Fibroblast of skin of scalp (primary cell): Measurements from ENCODE around the gene BMP2K.

Experiments
- DNase-seq: peaks from one replicate; pipeline ENCODE4 v3.0.0-alpha.2; 2013

Gene BMP2K

DNA sequence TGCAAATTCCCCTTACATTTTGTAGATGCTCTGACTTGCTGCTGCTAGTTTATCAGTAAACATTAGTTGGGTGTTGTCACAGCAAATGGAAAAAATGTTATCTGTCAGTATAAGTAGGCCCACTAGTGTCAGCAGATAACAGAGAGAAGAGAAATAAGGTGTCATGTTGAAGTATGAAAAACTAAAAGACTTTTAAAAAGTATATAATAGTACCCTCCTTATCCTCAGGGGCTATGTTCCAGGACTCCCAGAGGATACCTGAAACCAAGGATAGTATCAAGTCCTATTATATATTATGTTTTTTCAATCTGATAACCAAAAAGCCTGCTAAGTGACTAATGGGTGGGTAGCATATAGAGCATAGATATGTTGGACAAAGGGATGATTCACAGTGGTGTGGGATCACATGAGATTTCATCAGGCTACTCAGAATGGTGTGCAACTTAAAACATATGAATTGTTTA lies 11.6 kb upstream of the BMP2K start:
- peak; percentile 54 for DNase-seq

DNA sequence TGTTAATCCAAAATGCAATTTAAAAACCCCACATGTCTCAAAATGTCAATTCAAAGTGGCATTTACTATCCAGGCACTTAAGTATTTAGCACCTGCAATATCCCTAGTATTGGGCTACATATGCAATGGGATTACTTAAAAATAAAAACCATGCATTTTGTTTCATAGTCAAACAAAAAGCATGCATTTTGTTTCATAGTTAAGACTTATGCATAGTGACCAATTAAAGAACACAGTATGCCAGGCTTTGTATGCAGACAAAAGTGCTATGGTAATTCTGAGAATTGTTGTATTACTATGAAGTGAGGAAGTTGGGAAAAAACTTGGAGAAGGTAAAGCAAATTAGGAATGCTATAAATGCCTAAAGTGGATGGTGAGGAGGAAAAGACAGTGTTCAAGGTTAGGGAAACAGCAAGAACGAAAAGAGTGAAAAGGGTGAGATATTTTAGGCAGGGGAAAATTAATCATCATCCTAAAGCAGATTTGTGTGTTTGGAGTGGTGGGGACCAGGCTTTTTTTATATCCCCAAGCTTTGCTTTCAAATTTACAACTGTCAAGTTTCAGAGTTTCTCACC lies 10.6 kb upstream of the BMP2K start:
- DNase-seq = no peak

DNA sequence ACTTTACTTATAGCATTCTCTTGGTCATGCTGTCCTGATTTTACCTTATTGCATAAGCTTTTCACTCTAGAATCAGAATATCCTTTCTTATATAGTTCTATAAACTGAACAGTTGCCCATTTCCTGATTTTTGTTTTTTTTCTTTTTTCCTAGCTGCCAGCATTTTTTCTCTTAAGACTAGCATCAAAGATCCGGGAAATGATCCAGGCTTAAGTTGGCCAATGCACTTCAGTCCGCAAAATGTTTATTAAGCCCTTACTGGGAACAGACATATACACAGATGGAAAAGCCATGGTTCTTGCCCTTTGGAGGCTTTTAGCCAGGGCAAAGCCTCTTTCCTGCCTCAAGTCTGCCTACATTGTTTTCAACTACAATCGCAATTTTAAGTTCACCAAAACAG lies 10.1 kb upstream of the BMP2K start:
- DNase-seq = no peak

DNA sequence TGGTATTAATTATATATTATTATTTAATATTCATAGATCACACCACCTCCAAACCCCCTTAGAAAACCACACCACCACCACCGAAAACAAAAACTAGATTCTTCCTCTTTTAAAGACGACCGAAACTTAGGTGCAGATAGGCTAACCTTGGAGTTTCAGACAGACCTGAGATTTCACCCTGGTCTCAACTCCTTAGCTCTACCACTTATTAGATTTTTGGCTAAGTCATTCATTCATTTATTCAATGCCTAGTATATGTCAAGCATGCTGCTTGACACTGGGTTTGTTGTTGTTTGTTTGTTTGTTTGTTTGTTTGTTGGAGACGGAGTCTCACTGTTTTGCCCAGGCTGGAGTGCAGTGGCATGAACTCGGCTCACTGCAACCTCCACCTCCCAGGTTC lies 9.5 kb upstream of the BMP2K start:
- no peak for DNase-seq

DNA sequence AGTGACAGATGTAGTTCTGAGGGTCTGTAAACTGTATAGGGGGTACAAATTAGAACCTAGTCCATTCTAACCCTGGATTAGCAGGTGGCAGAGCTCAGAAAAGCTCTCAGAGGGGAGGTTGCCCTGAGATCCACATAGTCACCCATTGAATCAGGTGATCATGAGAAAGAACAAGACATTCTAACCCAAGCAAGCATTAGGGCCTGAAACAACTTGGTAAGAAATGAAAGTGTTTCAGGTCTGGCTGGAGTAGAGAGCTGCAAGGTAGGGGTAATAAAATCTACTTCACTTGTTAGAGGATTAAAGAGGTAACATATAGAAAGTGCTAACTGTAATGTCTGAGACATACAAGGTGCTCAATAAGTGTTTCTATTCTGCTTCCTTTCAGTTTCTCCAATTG lies 8.8 kb upstream of the BMP2K start:
- no peak for DNase-seq

DNA sequence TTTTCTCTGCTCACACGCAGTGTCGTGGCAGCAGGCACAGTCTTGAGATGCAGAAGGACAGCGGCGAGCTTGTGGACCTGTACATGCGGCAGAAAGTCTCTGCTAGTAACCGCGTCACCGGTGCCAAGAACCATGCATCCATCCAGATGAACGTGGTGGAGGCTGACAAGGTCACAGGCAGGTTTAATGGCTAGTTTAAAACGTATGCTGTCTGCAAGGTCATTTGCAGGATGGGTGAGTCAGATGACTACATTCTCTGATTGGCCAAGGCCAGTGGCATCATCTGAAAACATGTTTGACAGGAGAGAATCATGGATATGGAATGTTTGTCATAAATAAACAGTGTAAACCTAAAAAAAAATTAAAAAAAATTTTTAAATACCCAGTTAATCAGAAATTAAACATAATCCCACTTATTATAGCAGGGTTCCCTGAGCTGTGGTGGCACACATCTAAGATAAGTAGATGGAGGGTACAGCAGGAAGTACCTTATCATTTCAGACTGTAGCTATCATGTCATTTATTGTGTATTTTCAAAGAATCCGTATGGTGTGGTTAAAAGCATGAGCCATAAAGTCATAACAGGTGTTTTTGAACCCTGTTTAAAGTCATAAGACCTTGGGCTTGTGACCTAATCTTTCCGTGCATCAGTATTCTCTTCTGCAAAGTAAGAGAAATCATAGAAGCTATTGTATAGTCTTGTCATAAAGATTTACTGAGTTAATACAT lies 7.5 kb upstream of the BMP2K start:
- DNase-seq = no peak

DNA sequence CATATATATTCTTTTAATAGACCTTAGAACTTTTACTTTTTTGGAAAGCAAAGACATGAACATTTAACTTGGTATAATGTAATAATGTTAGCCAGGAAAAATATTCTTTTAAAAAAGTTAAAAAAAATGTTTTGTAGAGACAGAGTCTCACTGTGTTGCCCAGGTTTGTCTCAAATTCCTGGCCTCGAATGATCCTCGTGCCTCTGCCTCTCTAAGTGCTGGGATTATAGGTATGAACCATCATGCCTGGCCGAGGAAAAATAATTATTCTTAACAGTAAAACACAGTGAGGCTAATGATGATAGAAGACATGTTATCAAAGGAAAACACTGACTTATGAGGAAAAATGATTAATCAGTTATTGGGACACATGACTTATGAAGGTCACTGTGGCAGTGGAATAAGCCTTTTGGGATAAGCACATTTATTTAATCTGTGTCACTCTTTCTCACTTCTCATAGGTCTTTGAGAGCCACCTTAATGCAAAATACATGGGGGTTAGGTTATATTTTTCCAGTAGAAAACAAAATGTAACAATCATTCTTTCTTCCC lies 6.0 kb upstream of the BMP2K start:
- no peak for DNase-seq

DNA sequence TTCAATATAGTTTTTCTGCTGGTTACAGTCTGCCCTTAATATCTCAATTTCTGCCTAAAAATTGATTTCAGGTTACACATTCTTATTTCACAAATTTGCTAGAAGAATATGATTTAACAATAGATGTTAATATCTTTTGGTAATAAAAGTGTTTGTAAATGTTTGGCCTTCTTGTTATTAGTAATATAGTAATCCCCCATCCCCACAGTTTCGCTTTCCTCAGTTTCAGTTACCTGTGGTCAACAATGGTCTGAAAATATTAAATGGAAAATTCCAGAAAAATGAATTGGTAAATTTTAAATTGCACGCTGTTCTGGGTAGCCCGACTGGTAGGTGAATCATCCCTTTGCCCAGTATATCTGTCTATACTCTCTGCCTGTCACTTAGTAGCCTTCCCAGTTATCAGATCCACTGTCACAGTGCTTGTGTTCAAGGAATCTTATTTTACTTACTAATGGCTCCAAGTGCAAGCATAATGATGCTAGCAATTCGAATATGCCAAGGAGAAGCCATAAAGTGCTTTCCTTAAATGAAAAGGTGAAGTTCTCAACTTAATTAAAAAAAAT lies 3.5 kb upstream of the BMP2K start:
- no peak for DNase-seq

DNA sequence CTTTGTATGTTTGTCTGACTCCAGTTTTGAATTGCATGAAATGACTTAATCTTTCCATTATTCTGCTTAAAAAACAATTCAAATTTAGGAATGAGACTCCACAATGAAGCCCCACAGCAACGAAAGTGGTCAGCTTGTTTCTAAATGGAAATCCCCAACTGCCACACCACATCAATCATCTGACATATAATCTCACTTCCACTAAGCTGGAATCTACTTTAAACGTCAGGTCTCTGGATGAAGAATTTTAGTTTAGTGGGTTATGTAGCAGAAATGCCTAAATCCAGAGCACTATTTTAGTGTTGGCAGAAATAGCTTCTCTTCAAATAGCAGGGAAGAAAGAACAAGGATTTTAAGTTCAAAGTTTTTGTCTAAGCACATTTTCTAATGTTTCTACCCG lies 1.7 kb upstream of the BMP2K start:
- DNase-seq = no peak

DNA sequence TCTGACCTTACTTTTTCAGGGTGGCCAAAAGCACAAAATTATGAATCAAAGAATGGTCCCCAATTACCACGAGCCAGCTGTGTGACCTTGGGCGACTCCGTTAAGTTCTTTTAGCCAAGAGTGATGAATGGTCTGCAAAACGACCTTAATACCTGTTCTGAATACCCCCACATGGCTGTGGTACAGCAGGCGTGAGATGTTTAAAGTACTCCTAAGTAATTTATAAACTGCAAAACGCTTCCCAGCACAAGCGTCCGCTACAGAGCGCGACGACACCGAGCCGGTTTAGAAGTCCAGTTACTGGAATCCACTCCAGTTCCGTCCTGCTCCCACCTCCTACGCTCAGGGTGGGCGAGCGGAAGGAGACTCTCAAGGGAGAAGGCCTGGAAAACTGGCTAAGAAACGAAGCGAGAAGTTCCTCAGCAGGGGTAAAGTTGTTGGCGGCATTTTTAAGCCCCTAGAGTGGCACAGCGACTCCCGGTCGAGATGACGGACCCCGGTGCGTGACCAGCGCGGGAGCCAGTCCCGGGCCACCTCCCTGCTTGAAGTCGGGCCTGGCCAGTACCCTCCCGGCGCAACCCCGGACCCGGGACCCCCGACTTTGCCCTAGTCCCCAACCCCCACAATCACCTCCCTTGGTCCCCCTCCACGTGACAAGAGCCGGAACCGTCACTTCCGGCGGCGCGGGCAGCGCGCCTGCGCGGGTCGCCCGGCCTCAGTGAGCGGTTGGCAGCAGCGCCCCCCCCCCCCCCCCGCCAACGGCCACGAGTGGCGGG lies 659 bp upstream of the BMP2K start:
- peak; percentile 88 for DNase-seq

DNA sequence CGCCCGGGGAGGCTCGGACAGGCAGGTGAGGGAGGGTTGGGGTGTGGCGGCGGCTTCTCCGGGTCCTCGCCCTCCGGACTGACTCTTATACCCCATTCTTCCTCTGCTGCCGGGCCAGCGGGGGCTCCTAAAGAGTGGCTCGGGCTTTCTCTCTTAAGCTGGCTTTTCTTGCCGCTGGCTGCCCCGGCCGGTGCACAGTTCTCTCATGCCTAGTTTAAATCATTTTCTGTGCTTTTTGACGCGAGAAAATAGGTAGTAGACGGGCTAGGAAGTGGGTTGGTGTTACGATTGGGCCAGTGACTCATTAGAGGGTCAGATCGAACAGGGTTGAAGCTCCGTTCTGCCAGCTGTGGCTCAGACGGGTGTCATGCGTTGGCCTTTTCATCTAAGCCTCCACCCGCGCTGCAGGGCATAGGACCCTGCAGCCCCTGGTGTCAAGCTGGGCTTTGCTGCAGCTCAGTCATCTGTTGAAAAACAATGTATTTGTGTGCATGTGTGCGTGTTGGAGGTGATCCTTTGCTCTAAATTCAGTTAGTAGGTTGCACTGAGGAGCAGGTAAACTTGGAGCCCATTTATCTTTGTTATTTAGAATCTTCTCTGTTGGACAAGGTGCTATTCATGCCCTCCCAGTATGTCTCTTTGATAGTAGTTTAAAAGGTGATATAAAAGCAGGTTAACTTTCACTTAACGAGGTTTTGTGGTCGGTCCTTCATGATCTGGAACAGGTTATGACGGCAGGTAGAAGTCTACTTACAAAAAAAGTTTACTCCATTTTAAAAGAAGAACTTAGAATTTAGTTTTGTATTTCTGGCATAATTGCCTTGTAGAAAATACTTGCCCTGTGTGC lies 802 bp downstream of the BMP2K start:
- no peak for DNase-seq

DNA sequence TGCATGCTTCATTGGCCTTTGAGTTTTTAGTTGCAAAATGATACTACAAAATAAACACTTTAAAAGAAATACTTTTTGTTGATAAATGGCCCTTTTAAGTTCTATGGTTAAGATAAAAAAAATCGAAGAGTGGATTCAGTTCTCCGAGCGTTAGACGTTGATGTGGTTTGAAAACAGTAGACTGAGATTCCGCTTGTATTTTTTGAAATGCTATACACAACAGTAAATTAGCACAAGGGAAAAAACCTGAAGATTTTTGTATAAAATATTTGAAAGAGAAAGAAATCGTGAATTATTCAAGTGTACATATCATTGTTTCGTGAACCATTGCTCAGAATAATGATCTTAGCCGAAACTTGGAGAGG lies 1.4 kb downstream of the BMP2K start:
- no peak for DNase-seq

DNA sequence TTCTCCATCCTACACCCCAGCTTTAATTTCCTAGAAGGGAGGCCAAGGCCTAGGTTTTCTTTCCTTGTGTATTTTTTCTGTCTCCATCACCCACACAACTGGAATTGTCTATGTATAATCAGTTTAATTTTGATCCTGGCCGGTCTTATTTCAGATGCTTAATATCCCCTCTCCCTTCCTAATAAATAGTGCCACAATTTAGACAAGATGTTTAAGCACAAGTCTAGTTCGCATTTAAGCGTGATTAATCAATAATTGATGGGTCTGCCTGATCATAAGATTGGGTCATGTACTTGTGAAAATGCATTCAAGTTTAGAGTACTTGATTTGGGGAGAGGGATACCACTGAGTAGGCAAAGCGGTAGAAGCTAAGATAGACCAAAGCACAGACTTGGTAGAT lies 2.4 kb downstream of the BMP2K start:
- no peak for DNase-seq

DNA sequence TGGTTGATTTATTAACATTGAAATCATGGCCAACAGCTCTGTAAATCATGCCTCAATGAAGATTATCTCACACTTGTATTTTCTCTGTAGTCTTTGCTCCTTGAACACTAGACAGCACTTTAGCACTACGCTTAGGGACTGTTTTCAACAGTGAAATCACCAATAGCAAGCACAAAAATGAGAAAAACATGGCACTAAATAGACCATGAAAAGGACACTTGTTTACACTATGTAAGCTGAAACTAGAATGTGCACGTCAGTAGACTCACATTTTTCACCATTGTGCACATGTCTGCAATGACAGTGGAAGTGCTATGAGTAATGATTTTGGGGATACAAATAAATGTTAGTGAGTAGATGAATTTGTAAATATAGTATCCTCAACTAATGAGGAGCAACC lies 3.1 kb downstream of the BMP2K start:
- no peak for DNase-seq

DNA sequence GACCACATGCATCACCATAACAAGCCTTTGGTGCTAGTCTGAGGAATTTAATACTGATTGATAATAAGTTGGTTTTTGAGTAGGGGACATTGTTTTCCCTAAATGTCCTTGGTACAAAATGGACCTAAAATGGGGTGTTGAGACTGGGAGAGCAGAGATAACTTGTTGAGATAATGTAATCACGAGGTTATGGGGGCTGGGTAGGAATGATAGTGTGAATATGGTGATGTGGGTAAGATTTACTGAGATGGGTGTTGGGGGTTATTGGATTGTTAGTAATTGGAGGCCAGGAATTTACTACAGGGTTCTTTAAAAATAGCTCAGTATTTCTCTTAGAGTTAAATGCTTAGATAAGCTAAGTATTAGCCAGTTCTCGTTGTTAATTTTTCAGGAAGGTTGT lies 3.9 kb downstream of the BMP2K start:
- no peak for DNase-seq

DNA sequence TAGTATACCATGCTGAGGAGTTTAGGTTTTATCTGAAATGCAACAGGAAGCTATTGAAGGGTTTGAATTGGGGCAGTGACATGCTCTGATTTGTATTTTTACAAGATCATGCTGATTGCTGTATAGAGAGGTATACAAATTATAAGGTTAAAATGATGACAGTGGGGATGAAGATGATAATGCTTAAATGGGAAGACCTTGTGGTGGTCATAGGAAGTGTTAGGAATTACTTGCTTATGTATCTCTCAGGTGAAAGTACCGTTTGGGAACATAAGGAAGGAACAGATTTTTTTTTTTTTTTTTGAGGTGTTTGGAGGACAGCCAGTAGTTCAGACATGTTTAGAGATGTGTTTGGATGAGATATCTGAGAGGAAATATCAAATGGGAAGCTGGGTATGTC lies 5.0 kb downstream of the BMP2K start:
- DNase-seq = no peak

DNA sequence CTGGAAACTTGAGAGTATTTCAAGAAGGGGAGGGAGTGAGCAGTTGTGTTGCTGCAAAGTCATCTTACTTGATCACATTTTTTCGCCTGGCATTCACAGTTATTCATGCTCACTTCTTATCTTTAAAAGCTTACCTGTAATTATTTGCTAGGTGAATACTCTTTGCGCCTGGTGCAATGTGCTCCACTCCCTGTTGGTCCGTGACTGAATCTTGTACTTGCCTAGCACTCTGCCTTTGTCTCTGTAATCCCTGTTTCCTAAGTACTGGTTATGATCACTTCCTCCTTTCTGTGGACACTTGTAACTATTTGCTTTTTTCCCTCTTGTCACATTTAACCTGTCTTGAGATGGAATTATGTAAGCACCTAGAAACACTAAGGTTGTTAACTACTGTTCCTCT lies 5.8 kb downstream of the BMP2K start:
- no peak for DNase-seq

DNA sequence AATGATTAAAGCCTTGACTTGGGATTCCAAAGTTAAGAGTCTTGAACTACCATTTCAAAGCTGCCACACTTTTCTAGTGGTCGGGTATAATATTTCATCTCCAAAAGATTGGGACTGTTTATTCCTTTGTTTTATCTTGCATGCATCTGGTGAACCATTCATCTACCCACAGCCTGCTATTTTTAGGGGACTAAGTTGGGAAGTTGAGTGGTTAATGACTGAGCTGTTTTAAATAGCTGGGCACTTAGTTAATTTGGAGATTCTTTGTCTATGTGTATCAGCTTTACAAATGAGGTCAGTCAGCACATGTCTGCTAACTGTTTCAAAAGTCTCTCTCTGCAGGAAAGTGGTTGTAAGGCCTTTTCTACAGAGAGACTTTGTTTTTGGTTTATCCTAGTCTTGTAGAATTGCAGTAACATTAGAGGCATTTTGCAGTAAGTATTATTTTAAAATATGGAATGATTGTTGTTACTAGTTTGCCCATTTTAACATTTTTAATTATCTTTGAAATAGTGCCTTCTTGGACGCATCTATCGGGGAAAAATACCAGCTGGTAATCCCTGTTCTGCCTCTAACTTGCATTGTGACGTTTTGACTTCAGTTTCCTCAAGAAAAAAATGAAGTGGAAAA lies 8.2 kb downstream of the BMP2K start:
- DNase-seq = peak; percentile 81

DNA sequence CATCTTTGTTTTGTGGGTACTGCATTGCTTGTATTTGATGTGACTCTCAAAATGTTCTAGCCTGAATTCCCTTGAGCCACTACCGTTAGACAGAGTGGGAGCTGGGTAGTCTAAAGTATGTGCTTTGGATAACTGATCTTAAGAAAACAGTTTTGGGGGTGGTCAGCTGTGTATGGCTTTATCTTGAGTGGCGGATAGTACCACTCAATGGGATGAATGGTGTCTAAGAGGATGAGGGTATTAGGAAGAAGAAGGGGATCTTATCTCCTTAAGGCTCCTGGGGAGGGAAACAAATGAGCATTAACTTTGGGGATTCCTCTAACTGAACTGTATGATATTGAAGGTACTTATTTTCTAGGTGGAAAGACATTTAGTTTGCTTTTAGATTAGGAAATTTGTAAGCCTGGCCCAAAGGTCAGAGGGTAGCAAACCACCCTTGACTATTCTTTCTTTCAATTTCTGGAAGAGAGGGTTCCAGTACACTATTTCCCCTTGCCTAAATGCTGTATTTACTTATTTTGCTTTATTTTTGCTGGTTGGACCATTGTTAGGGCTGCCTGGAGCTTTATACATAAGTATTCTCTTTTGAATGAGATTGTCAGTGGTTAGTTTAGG lies 11.3 kb downstream of the BMP2K start:
- DNase-seq = no peak

DNA sequence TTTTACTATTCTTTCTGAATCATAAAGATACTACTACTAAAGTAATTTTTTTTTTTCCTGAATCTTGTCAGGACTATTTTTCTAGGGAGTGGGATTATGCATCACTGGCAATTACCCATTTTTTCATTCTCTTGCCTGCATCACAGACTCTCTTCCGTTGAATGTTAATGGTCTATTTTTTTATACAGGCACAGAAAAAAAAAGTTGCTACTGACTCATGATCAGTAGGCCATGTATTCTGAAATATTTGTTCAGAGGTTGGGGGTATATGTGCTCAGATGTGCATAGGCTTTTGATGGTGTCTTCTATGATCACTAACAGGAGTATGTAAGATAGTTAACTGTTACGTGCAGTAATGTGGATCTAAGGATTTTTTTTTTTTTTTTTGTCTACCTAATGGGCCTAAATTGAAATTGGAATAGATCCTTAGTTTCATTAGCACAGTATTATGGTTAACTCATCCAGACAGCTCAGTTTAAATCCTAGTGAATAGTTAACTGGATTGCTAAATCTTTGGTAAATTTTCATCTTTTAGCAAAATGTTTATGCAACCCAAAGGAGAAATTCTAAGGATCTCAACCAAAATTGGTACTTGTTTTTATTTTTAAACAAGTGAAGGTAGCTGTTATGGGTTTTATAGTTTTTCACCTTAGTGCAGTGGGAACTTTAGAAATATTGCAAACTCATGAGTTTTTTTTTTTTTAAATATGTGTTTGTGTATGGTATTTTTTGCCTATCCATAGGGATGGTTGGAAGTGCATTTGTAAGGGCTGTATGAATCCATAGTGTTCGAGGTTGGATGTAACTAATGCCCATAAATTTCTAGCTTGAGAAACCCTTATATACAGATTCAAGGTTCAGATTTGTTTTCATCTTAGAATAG lies 12.1 kb downstream of the BMP2K start:
- no peak for DNase-seq
